ENCODE data around the gene AP1G1. TPM values are rescaled to one million over a fixed set of nuclear protein-coding genes. Genes with fewer than 3 reads are reported as not detected.
"Not testable (repeated sequence)": the region's sequence is repeated elsewhere in the genome, so short reads cannot be mapped to it uniquely, and the experiment has no call there.

Gene AP1G1
- polyA plus RNA-seq, 2 of the 4 experiments (the other 2 are of a cell fraction) = 38.1 to 85.6 TPM

GRCh38 chr16:71788578-71788977, 20.1 kb downstream of the AP1G1 start:
- DNase-seq (ENCODE audit: low read depth in 1 of 2, low spot score in 1 of 2) = no peak
- no peak for ATAC-seq
- WGBS (ENCODE audit: missing lambda C conversion rate) = 90% methylated on average over 2 of the region's 2 CpGs
- ChIA-PET CTCF (interaction anchor here (1.9 kb wide), 1 partner anchor 8 kb away, joined by 6 read pairs; no protein-coding TSS in a partner anchor), POLR2A (no interaction called here)
- Histone ChIP-seq H3K4me3 (no peak overlapping the region), H3K27ac (no peak overlapping the region), H3K4me2 (no peak overlapping the region), H3K4me1 (no peaks in the 10 kb centered on the region), H3K9me3 (no peaks in the 10 kb centered on the region)
- FAIRE-seq = no peak
- TF ChIP-seq E2F6 (IDR thresholded peaks at IDR 0.05; ENCODE audit: borderline replicate concordance, low read depth) (no peak), TFCP2L1 (CRISPR knock-in tag; IDR thresholded peaks at IDR 0.05) (no peak), NPAS2 (CRISPR knock-in tag; IDR thresholded peaks at IDR 0.05; ENCODE audit: borderline replicate concordance) (no peak), REST (IDR thresholded peaks at IDR 0.05) (no peak), ZFP36 (IDR thresholded peaks at IDR 0.05; ENCODE audit: borderline replicate concordance, partially characterized antibody) (no peak), POLR2A (IDR thresholded peaks at IDR 0.05; ENCODE audit: low read length) (no peak), JUN (IDR thresholded peaks at IDR 0.05) (no peak), TP53 (CRISPR knock-in tag; IDR thresholded peaks at IDR 0.05) (no peak), MAZ (IDR thresholded peaks at IDR 0.05; ENCODE audit: borderline replicate concordance, low read depth, low read length) (no peak), HEYL (CRISPR knock-in tag; IDR thresholded peaks at IDR 0.05) (no peak), KDM1A (IDR thresholded peaks at IDR 0.05; ENCODE audit: low read depth) (no peak), KDM5A (IDR thresholded peaks at IDR 0.05) (no peak), RCOR1 (IDR thresholded peaks at IDR 0.05; ENCODE audit: low read depth, low read length) (no peak), ZC3H11A (IDR thresholded peaks at IDR 0.05) (no peak), MYC (IDR thresholded peaks at IDR 0.05; ENCODE audit: borderline replicate concordance, low read length) (no peak), CHD2 (IDR thresholded peaks at IDR 0.05; ENCODE audit: low read length, partially characterized antibody) (no peak), FOSB (CRISPR knock-in tag; IDR thresholded peaks at IDR 0.05) (no peak)
- TF ChIP-seq, protein P1, sequence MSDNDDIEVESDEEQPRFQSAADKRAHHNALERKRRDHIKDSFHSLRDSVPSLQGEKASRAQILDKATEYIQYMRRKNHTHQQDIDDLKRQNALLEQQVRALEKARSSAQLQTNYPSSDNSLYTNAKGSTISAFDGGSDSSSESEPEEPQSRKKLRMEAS (IDR thresholded peaks at IDR 0.05) = no peak

GRCh38 chr16:71785143-71785542, 23.5 kb downstream of the AP1G1 start:
- ATAC-seq; H3K4me2 ChIP-seq; H3K4me3 ChIP-seq; DNase-seq (ENCODE audit: low read depth in 1 of 2, low spot score in 1 of 2); H3K27ac ChIP-seq; H3K4me1 ChIP-seq; FAIRE-seq; H3K9me3 ChIP-seq; POLR2A ChIA-PET: not testable (repeated sequence)
- CTCF ChIA-PET = interaction anchor here (1.1 kb wide), 1 partner anchor 11 kb away, joined by 3 read pairs; no protein-coding TSS in a partner anchor
- 91% methylated on average over 3 of the region's 3 CpGs for WGBS (ENCODE audit: missing lambda C conversion rate)

DNA sequence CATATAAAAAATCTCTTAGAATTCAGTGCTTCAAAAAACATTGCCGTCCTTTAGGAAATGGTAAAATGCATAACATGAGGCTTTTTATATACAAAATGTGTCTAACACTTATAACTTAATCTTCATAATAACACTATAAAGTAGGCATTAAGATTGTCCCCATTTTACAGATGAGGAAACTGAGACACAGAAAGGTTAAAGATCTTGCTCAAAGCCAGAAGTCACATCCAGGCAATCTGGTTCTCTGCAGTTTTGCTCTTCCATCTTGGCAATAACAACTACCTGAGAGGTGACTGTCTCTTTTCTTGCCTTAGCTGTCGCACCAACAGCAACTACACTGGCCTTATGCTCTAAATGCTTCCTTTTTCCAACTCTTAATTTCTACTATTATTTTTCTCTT, 24.5 kb downstream of the AP1G1 start:
- peaks cover 6% of the 10 kb centered on the region; the same call in 2 of the 3 replicates for H3K4me1 ChIP-seq
- no peak overlapping the region for H3K27ac ChIP-seq
- WGBS (ENCODE audit: missing lambda C conversion rate) = 95% methylated on average over 2 of the region's 2 CpGs
- FAIRE-seq = no peak
- H3K4me2 ChIP-seq = no peak overlapping the region
- no peak overlapping the region for H3K4me3 ChIP-seq
- ChIA-PET POLR2A (no interaction called here), CTCF (no interaction called here)
- no peak for ATAC-seq
- no peak for DNase-seq (ENCODE audit: low read depth in 1 of 2, low spot score in 1 of 2)
- TF ChIP-seq CBX8 (IDR thresholded peaks at IDR 0.05) = no peak
- TF ChIP-seq CHD2 (IDR thresholded peaks at IDR 0.05; ENCODE audit: low read length, partially characterized antibody) = no peak
- no peak for TF ChIP-seq HOXB5 (CRISPR knock-in tag; IDR thresholded peaks at IDR 0.05)
- no peak for TF ChIP-seq CEBPB (IDR thresholded peaks at IDR 0.05)
- no peak for TF ChIP-seq FOSB (CRISPR knock-in tag; IDR thresholded peaks at IDR 0.05)
- TF ChIP-seq MYC (IDR thresholded peaks at IDR 0.05; ENCODE audit: borderline replicate concordance, low read length) = no peak
- no peaks in the 10 kb centered on the region for H3K9me3 ChIP-seq
